Upper lobe of right lung (tissue), 1 donor: Measurements from ENCODE around the gene ABCG1. TPM values are rescaled to one million over a fixed set of nuclear protein-coding genes. Genes with fewer than 3 reads are reported as not detected.

Source experiments
- ATAC-seq: fragments of 200-7000 bp; cut with Tn5 transposase; one replicate; pipeline ENCODE4 v1.9.1; 2020; ENCODE audit warnings: mild to moderate bottlenecking, moderate library complexity
- DNase-seq: peaks from one replicate; pipeline ENCODE4 v3.0.0-alpha.2; 2020
- H3K27ac ChIP-seq: fragments of 200-600 bp; one replicate; pipeline ENCODE4 v1.8.0; 2022
- H3K27me3 ChIP-seq: fragments of 200-600 bp; one replicate; pipeline ENCODE4 v1.8.0; 2022; ENCODE audit warnings: mild to moderate bottlenecking
- H3K36me3 ChIP-seq: fragments of 200-600 bp; one replicate; pipeline ENCODE4 v1.8.0; 2022
- H3K4me1 ChIP-seq: fragments of 200-600 bp; one replicate; pipeline ENCODE4 v1.8.0; 2022
- H3K4me3 ChIP-seq: fragments of 200-600 bp; one replicate; pipeline ENCODE4 v1.8.0; 2022; ENCODE audit warnings: mild to moderate bottlenecking
- H3K9me3 ChIP-seq: fragments of 200-600 bp; one replicate; pipeline ENCODE4 v1.8.0; 2022
- CTCF ChIP-seq: fragments of 200-600 bp; IDR thresholded peaks from one replicate; pipeline ENCODE4 v1.8.0; 2022; ENCODE audit warnings: antibody characterized with exemption
- intact Hi-C: fragments of 100-400 bp; cut with DNase I; formaldehyde crosslinking; loops from one replicate; pipeline ENCODE4 v1.11.0; 2022
- total RNA-seq: library from RNA; stranded (reverse); fragmentation: NEBNext Ultra II Directional; extraction: Animal tissue kit (Norgen Biotek cat#: 25700); gene quantifications from one replicate; pipeline ENCODE4 v1.2.1, GENCODE V29; 2021
- donor health status: DM: no; HTN: yes; CAD: no; lungs with severe emphysema.

The ABCG1 gene
- total RNA-seq, 1 donor from 2014 or later = 62.6 TPM

- ATAC-seq (no peak), DNase-seq (no peak)
- Histone ChIP-seq H3K9me3 (no peaks in the 10 kb centered on the region), H3K4me3 (no peak overlapping the region), H3K4me1 (peaks cover 8% of the 10 kb centered on the region), H3K27me3 (peaks cover 7% of the 10 kb centered on the region), H3K27ac (no peak overlapping the region), H3K36me3 (no peaks in the 10 kb centered on the region)
- TF ChIP-seq CTCF = no peak
- intact Hi-C loops = no loop called here
These were observed 88.2 kb downstream of the ABCG1 start for GRCh38 chr21:42307106-42307505.

GRCh38 chr21:42308161-42308913 lies 89.4 kb downstream of the ABCG1 start:
- H3K9me3 ChIP-seq = no peaks in the 10 kb centered on the region
- no peak overlapping the region for H3K27ac ChIP-seq
- TF ChIP-seq CTCF = no peak
- no peak overlapping the region for H3K4me3 ChIP-seq
- intact Hi-C loops = no loop called here
- peaks cover 11% of the 10 kb centered on the region for H3K4me1 ChIP-seq
- H3K27me3 ChIP-seq = peaks cover 7% of the 10 kb centered on the region
- no peak for DNase-seq
- H3K36me3 ChIP-seq = no peaks in the 10 kb centered on the region
- peak; percentile 41 for ATAC-seq

GRCh38 chr21:42308914-42309752 lies 90.2 kb downstream of the ABCG1 start:
- intact Hi-C loops = no loop called here
- no peaks in the 10 kb centered on the region for H3K9me3 ChIP-seq
- H3K4me1 ChIP-seq = peaks cover 15% of the 10 kb centered on the region
- H3K27me3 ChIP-seq = peaks cover 7% of the 10 kb centered on the region
- H3K36me3 ChIP-seq = no peaks in the 10 kb centered on the region
- TF ChIP-seq CTCF = no peak
- DNase-seq = no peak
- H3K27ac ChIP-seq = no peak overlapping the region
- H3K4me3 ChIP-seq = no peak overlapping the region
- ATAC-seq = no peak

- intact Hi-C loops = no loop called here
- DNase-seq (peak; percentile 79), ATAC-seq (peak; percentile 73)
- no peaks in the 10 kb centered on the region for H3K9me3 ChIP-seq
- H3K27ac ChIP-seq = no peak overlapping the region
- H3K4me1 ChIP-seq = peaks cover 15% of the 10 kb centered on the region
- no peak overlapping the region for H3K4me3 ChIP-seq
- no peaks in the 10 kb centered on the region for H3K36me3 ChIP-seq
- peaks cover 7% of the 10 kb centered on the region for H3K27me3 ChIP-seq
- TF ChIP-seq CTCF = peak; percentile 68
These were observed 90.8 kb downstream of the ABCG1 start for GRCh38 chr21:42309753-42310213.

GRCh38 chr21:42310411-42311001 lies 91.6 kb downstream of the ABCG1 start:
- peak; percentile 61 for DNase-seq
- no peak for TF ChIP-seq CTCF
- Histone ChIP-seq H3K9me3 (no peaks in the 10 kb centered on the region), H3K27me3 (peaks cover 7% of the 10 kb centered on the region), H3K27ac (no peak overlapping the region), H3K4me1 (peaks cover 18% of the 10 kb centered on the region), H3K4me3 (no peak overlapping the region), H3K36me3 (no peaks in the 10 kb centered on the region)
- ATAC-seq = no peak
- intact Hi-C loops = no loop called here
